Activated CD4-positive, alpha-beta memory T cell treated with anti-CD3 and anti-CD28 coated beads for 36 hours (primary cell): Measurements from ENCODE around the gene CTNND2. TPM values are rescaled to one million over a fixed set of nuclear protein-coding genes. Genes with fewer than 3 reads are reported as not detected.

Experiments
- CTCF ChIA-PET: fragments of 350-600 bp; sonication (Branson Sonifier 250); formaldehyde crosslinking; loops from one replicate; lab custom pipeline; 2021; ENCODE audit warnings: antibody characterized with exemption, inconsistent platforms; lab: Charles Lee
- POLR2A ChIA-PET: fragments of 350-600 bp; sonication (Branson Sonifier 250); formaldehyde crosslinking; loops from one replicate; lab custom pipeline; 2021; ENCODE audit warnings: antibody characterized with exemption; lab: Charles Lee
- DNase-seq: peaks from one replicate; pipeline ENCODE4 v3.0.0-alpha.2; 2020
- H3K27ac Mint-ChIP-seq: one replicate; pipeline ENCODE4 v1.8.0; 2021; ENCODE audit warnings: mixed read lengths
- H3K27me3 Mint-ChIP-seq: one replicate; pipeline ENCODE4 v1.8.0; 2021; ENCODE audit warnings: mixed read lengths
- H3K36me3 Mint-ChIP-seq: one replicate; pipeline ENCODE4 v1.8.0; 2021; ENCODE audit warnings: mixed read lengths
- H3K4me1 Mint-ChIP-seq: one replicate; pipeline ENCODE4 v1.8.0; 2021; ENCODE audit warnings: low read depth, mixed read lengths
- H3K4me3 Mint-ChIP-seq: one replicate; pipeline ENCODE4 v1.8.0; 2021; ENCODE audit warnings: mild to moderate bottlenecking, mixed read lengths
- H3K9me3 Mint-ChIP-seq: one replicate; pipeline ENCODE4 v1.8.0; 2021; ENCODE audit warnings: mixed read lengths
- intact Hi-C: fragments of 100-400 bp; cut with micrococcal nuclease; formaldehyde crosslinking; loops from one replicate; pipeline ENCODE4 v1.15.1; 2023
- total RNA-seq, 2 experiments: library from RNA; stranded (reverse); gene quantifications; one replicate each; pipeline ENCODE4 v1.2.3, GENCODE V29; 2021

Gene CTNND2
- total RNA-seq, 2 experiments from 2014 or later = not detected

DNA sequence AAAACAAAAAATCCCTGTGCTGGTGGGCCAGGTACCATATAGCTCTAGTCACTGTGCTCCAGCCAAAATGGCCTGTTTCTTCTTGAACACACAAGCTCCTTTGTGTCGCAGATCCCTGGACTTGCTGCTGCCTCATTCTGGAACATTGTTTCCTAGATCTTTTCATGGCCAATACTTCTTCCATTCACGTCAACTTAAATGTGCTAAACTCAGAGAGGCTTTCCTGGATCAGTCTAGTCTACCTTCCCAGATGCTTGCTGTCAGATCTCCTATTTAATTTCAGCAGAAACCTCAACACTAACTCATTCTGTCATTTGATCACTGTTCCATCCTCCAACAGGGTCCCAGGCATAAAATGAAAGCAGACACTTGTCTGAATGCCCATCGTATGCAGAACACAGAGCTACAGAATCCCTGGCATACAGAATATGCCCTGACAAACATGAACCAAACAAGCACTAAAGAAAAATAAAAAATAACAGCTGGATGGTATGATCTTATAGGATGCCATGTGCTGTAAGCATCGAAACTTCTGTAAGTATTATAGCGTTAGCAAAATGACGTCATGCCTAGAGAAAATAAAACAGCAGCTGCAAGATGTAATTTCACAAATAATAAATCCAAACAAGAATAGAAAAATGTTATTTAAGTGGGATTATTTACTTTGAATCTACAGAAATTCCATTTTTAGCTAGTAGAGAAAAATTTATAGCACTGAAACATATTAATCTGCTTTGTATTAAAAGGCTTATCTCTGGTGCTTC lies 739.5 kb downstream of the CTNND2 start:
- Mint-ChIP-seq H3K4me3 (no peak overlapping the region), H3K4me1 (no peaks in the 10 kb centered on the region), H3K9me3 (no peaks in the 10 kb centered on the region), H3K36me3 (no peaks in the 10 kb centered on the region), H3K27ac (no peak overlapping the region), H3K27me3 (no peaks in the 10 kb centered on the region)
- POLR2A ChIA-PET = no interaction called here
- DNase-seq = no peak
- intact Hi-C loops = no loop called here
- CTCF ChIA-PET = no interaction called here

- Mint-ChIP-seq H3K9me3 (no peaks in the 10 kb centered on the region), H3K36me3 (no peaks in the 10 kb centered on the region), H3K4me3 (no peak overlapping the region), H3K27me3 (peaks cover 2% of the 10 kb centered on the region), H3K4me1 (no peaks in the 10 kb centered on the region), H3K27ac (no peak overlapping the region)
- ChIA-PET POLR2A (no interaction called here), CTCF (no interaction called here)
- intact Hi-C loops = no loop called here
- DNase-seq = no peak
These were observed 747.1 kb downstream of the CTNND2 start for GRCh38 chr5:11157132-11157531.

DNA sequence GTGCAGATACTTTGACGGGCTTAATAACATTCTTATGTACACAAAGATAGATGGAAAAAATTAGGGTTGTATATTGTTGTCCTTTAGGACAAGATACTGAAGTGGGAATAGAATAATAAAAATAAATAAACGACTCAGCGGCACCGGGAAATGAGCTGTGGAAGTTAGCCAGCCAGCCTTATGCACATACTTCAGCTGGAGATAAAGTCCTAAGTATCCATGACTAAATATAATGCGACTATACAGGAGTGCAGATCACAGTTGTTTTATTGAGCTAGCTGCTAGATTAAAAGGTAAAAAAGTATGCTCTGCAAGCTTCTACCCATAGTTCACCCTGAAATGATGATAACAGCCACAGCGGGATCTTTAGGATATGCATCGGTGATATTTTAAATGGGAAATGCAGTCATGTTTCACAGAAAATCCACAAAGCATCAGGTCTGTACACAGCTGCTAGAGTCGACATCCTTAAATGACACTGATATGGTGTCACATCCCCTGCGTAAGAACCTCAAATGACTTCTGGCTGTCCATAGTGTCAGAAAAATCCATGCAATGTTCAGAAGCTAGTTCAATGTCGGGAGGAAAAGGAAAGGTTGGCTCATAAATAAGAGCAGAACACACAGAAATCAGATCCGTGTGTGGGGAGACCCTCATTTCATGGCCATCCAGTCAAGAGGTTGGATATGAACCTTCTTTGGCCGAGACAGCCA lies 750.4 kb downstream of the CTNND2 start:
- no peak overlapping the region for H3K4me3 Mint-ChIP-seq
- H3K36me3 Mint-ChIP-seq = no peaks in the 10 kb centered on the region
- POLR2A ChIA-PET = no interaction called here
- CTCF ChIA-PET = no interaction called here
- H3K4me1 Mint-ChIP-seq = no peaks in the 10 kb centered on the region
- no peak overlapping the region for H3K27ac Mint-ChIP-seq
- peaks cover 2% of the 10 kb centered on the region for H3K27me3 Mint-ChIP-seq
- DNase-seq = no peak
- intact Hi-C loops = no loop called here
- H3K9me3 Mint-ChIP-seq = no peaks in the 10 kb centered on the region

DNA sequence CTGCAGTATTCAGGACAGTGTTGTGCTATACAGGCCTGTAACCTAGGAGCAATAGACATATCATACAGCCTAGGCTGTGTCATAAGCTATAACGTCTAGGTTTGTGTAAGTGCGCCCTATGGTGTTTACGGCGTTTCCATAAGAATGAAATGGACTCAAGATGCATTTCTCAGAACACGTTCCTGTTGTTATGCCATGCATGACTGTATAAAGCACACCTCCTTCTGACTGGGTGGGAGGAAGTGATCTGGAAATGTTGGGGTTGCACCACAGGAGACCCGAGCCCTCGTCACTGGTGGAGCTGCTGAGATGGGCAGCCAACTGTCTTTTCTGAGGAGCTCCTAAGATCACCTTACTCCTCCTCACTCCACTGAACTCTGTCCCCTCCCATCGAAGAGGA lies 751.9 kb downstream of the CTNND2 start:
- intact Hi-C loops = no loop called here
- DNase-seq = no peak
- Mint-ChIP-seq H3K4me3 (no peak overlapping the region), H3K9me3 (no peaks in the 10 kb centered on the region), H3K4me1 (no peaks in the 10 kb centered on the region), H3K27me3 (peaks cover 2% of the 10 kb centered on the region), H3K36me3 (no peaks in the 10 kb centered on the region), H3K27ac (no peak overlapping the region)
- CTCF ChIA-PET = no interaction called here
- POLR2A ChIA-PET = no interaction called here

- no peak for DNase-seq
- CTCF ChIA-PET = no interaction called here
- H3K4me3 Mint-ChIP-seq = no peak overlapping the region
- no peak overlapping the region for H3K27ac Mint-ChIP-seq
- POLR2A ChIA-PET = no interaction called here
- intact Hi-C loops = no loop called here
- H3K27me3 Mint-ChIP-seq = peaks cover 2% of the 10 kb centered on the region
- H3K36me3 Mint-ChIP-seq = no peaks in the 10 kb centered on the region
- H3K4me1 Mint-ChIP-seq = no peaks in the 10 kb centered on the region
- H3K9me3 Mint-ChIP-seq = no peaks in the 10 kb centered on the region
These were observed 753.3 kb downstream of the CTNND2 start for GRCh38 chr5:11150976-11151375.

DNA sequence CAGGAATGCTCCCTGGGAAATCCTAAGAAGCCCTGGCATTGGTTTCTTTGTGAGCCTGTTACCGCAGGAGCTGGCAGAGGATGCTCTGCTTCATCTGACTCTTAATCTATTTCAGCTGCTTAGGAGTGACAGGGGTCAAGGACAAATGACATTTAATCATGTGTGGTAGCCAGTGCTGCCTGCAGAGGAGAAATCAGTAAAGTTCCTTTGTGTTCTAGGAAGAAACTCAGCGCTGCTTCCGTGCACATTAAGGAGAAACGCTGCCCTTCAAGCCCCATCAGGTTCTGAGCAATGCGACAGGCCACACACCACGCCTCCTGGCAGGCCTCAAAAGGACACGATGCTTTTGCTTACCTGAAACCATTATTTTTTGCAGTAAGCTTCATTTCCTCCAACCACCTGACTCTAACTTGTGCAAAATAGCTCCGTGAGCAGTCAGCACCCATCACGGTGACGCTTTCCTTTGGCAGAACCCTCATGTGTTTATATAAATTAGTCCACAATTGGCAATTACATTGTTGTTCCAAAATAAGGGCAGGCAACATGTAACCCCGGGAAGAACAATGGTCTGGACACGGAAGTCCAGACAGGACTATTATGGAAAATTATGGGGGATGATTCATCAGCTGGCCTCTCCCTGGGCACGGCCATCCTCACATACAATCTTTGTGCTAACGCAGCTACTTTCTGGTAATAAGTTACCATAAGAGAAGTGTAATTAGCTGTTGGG lies 755.3 kb downstream of the CTNND2 start:
- no peak overlapping the region for H3K27ac Mint-ChIP-seq
- peaks cover 2% of the 10 kb centered on the region for H3K4me1 Mint-ChIP-seq
- no peaks in the 10 kb centered on the region for H3K36me3 Mint-ChIP-seq
- no peaks in the 10 kb centered on the region for H3K9me3 Mint-ChIP-seq
- no peak for DNase-seq
- peaks cover 6% of the 10 kb centered on the region for H3K27me3 Mint-ChIP-seq
- CTCF ChIA-PET = no interaction called here
- no peak overlapping the region for H3K4me3 Mint-ChIP-seq
- intact Hi-C loops = no loop called here
- POLR2A ChIA-PET = no interaction called here

GRCh38 chr5:11146171-11146570 lies 758.1 kb downstream of the CTNND2 start:
- H3K36me3 Mint-ChIP-seq = no peaks in the 10 kb centered on the region
- POLR2A ChIA-PET = no interaction called here

GRCh38 chr5:11143456-11144267 lies 760.6 kb downstream of the CTNND2 start:
- intact Hi-C loops = no loop called here
- CTCF ChIA-PET = no interaction called here
- Mint-ChIP-seq H3K4me1 (peaks cover 2% of the 10 kb centered on the region), H3K36me3 (no peaks in the 10 kb centered on the region), H3K27ac (no peak overlapping the region), H3K9me3 (no peaks in the 10 kb centered on the region), H3K4me3 (no peak overlapping the region), H3K27me3 (peaks cover 6% of the 10 kb centered on the region)
- POLR2A ChIA-PET = no interaction called here
- peak; percentile 74 for DNase-seq

More at GRCh38 chr5:11146171-11146570, 758.1 kb downstream of the CTNND2 start:
- no peaks in the 10 kb centered on the region for H3K9me3 Mint-ChIP-seq
- peaks cover 6% of the 10 kb centered on the region for H3K27me3 Mint-ChIP-seq
- no peak for DNase-seq
- H3K27ac Mint-ChIP-seq = no peak overlapping the region
- intact Hi-C loops = no loop called here
- CTCF ChIA-PET = interaction anchor here (0.6 kb wide), 1 partner anchor 18 kb away, joined by 3 read pairs; no protein-coding TSS in a partner anchor
- peaks cover 2% of the 10 kb centered on the region for H3K4me1 Mint-ChIP-seq
- H3K4me3 Mint-ChIP-seq = no peak overlapping the region

DNA sequence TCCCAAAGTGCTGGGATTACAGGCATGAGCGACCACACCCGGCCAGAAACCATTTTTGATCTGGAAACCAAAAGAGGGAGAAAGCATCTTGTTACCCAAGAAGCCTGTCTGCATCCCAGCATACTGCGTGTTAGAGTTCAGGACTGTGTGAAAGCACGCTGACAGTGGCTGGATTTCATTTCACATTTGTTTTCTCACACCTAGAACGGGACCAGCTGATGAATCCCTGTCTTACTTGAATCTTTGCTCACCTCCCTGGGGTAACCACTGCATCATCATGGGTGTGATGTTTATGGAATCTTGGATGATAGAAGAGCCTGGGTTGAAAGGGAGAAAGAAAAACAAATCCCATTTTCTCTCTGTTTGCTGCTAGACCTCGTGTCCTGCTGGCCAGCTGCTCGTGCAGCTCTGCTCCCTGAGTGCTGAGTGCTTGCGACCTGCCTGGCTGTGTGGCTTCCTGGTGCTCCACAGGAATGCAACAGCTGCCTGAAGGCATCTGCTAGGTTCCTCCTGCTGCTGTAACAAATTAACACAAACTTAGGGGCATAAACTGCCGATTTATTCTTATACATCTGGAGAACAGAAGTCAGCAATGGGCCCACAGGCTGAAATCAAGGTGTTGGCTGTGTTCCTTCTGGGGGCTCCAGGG lies 764.9 kb downstream of the CTNND2 start:
- Mint-ChIP-seq H3K4me1 (peaks cover 2% of the 10 kb centered on the region), H3K4me3 (no peak overlapping the region), H3K27me3 (no peaks in the 10 kb centered on the region), H3K27ac (no peak overlapping the region), H3K9me3 (no peaks in the 10 kb centered on the region), H3K36me3 (no peaks in the 10 kb centered on the region)
- no peak for DNase-seq
- CTCF ChIA-PET = no interaction called here
- intact Hi-C loops = no loop called here
- POLR2A ChIA-PET = no interaction called here

- POLR2A ChIA-PET = no interaction called here
- Mint-ChIP-seq H3K4me1 (no peaks in the 10 kb centered on the region), H3K27me3 (no peaks in the 10 kb centered on the region), H3K36me3 (no peaks in the 10 kb centered on the region), H3K9me3 (no peaks in the 10 kb centered on the region), H3K4me3 (no peak overlapping the region), H3K27ac (no peak overlapping the region)
- DNase-seq = no peak
- intact Hi-C loops = no loop called here
- CTCF ChIA-PET = no interaction called here
These were observed 774.1 kb downstream of the CTNND2 start for GRCh38 chr5:11130131-11130530.

DNA sequence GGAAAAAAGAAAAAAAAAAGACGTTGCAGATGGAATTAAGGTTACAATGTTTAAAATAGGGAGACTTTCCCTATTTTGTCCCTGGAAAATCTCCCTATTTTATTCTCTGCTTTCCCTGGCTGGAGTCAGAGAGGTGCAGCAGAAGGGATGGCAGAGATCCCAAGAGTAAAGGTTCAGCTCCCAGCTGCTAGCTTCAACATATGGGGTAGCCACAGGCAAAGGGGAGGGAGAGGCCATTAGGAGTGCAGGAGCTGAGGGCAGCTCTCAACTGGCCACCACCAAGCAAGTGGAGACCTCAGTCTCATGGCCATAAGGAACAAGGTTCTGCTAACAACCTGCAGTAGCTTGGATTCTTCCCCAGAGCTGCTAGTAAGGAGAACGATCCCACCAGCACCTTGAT lies 776.2 kb downstream of the CTNND2 start:
- ChIA-PET POLR2A (no interaction called here), CTCF (interaction anchor here (0.6 to 0.7 kb wide), 2 partner anchors 19 to 558 kb away, joined by 3 read pairs; no protein-coding TSS in a partner anchor)
- Mint-ChIP-seq H3K27me3 (no peaks in the 10 kb centered on the region), H3K4me3 (no peak overlapping the region), H3K4me1 (no peaks in the 10 kb centered on the region), H3K36me3 (no peaks in the 10 kb centered on the region), H3K9me3 (no peaks in the 10 kb centered on the region), H3K27ac (no peak overlapping the region)
- DNase-seq = no peak
- intact Hi-C loops = no loop called here
